Measurements from ENCODE around the gene BCAS3.

- TF ChIP-seq CTCF (IDR thresholded peaks at IDR 0.05), result no peak
- no peak for TF ChIP-seq ZFX (IDR thresholded peaks at IDR 0.05; ENCODE audit: borderline replicate concordance)
Measured at GRCh38 chr17:60695960-60696359, 18.3 kb downstream of the BCAS3 start.
